Measurements from ENCODE around the gene RPS2.

RPS2 gene

GRCh38 chr16:1915732-1916639, 48.6 kb downstream of the RPS2 start:
- DNase-seq (ENCODE audit: extremely low read depth, low read depth), result no peak
- TF ChIP-seq CTCF (IDR thresholded peaks at IDR 0.05; ENCODE audit: low read depth, low read length, missing control alignments), result no peak

GRCh38 chr16:1914988-1915387, 49.6 kb downstream of the RPS2 start:
- no peak for DNase-seq (ENCODE audit: extremely low read depth, low read depth)

More at GRCh38 chr16:1915732-1916639, 48.6 kb downstream of the RPS2 start:
- no peak overlapping the region; the same call in 1 of the 2 replicates for H3K4me3 ChIP-seq (replicated peaks; ENCODE audit: low read depth, low read length)

GRCh38 chr16:1914084-1914608, 50.5 kb downstream of the RPS2 start:
- no peak for DNase-seq (ENCODE audit: extremely low read depth, low read depth)

More at GRCh38 chr16:1914988-1915387, 49.6 kb downstream of the RPS2 start:
- no peak for TF ChIP-seq CTCF (IDR thresholded peaks at IDR 0.05; ENCODE audit: low read depth, low read length, missing control alignments)
- no peak overlapping the region for H3K4me3 ChIP-seq (replicated peaks; ENCODE audit: low read depth, low read length)

GRCh38 chr16:1913327-1914083, 51.1 kb downstream of the RPS2 start:
- H3K4me3 ChIP-seq (replicated peaks; ENCODE audit: low read depth, low read length), result no peak overlapping the region
- DNase-seq (ENCODE audit: extremely low read depth, low read depth), result no peak
- no peak for TF ChIP-seq CTCF (IDR thresholded peaks at IDR 0.05; ENCODE audit: low read depth, low read length, missing control alignments)

More at GRCh38 chr16:1914084-1914608, 50.5 kb downstream of the RPS2 start:
- no peak overlapping the region for H3K4me3 ChIP-seq (replicated peaks; ENCODE audit: low read depth, low read length)
- no peak for TF ChIP-seq CTCF (IDR thresholded peaks at IDR 0.05; ENCODE audit: low read depth, low read length, missing control alignments)

DNA sequence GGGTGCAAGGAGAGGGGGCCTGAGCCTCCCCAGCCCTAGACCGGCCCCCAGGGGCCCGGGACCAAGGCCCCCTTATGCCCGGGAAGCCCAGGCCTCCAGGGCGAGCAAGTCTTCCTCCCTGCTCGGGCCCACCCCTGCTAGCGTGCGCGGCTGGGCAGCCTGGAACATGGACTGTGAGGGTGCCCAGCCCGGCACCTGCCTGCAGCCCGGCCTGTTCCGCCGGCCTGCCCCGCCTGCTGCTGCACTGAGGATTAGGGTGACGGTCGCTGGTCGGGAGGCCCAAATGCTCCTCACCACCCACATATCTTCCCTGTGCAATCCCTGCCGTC, 52.4 kb downstream of the RPS2 start:
- no peak overlapping the region for H3K4me3 ChIP-seq (replicated peaks; ENCODE audit: low read depth, low read length)
- DNase-seq (ENCODE audit: extremely low read depth, low read depth), result no peak
- no peak for TF ChIP-seq CTCF (IDR thresholded peaks at IDR 0.05; ENCODE audit: low read depth, low read length, missing control alignments)
